KMS-11 (cell line): ENCODE data around the gene SPINK1.

Experiments
- H2AFZ ChIP-seq: fragments of 200-600 bp; sonication (generic); 2 replicates; pipeline ENCODE4 v1.6.1; 2016; ENCODE audit warnings: antibody characterized with exemption, mixed run types, low read depth
- H3K27ac ChIP-seq: fragments of 200-600 bp; sonication (generic); 2 replicates; pipeline ENCODE4 v1.6.1; 2016; ENCODE audit warnings: mild to moderate bottlenecking, mixed run types
- H3K27me3 ChIP-seq: fragments of 200-600 bp; sonication (generic); 2 replicates; pipeline ENCODE4 v1.6.1; 2017; ENCODE audit warnings: mild to moderate bottlenecking, low read depth, mixed run types, moderate library complexity; ENCODE audit not compliant: insufficient read depth
- H3K36me3 ChIP-seq: fragments of 200-600 bp; sonication (generic); 2 replicates; pipeline ENCODE4 v1.6.1; 2017; ENCODE audit warnings: mild to moderate bottlenecking, mixed run types; ENCODE audit not compliant: insufficient read depth
- H3K4me1 ChIP-seq: fragments of 200-600 bp; sonication (generic); 2 replicates; pipeline ENCODE4 v1.6.1; 2016; ENCODE audit warnings: mild to moderate bottlenecking, low read depth, mixed run types; ENCODE audit not compliant: poor library complexity, severe bottlenecking
- H3K4me2 ChIP-seq: fragments of 200-600 bp; sonication (generic); 2 replicates; pipeline ENCODE4 v1.7.0; 2016; ENCODE audit warnings: mild to moderate bottlenecking, mixed run types
- H3K4me3 ChIP-seq: fragments of 200-600 bp; sonication (generic); IDR thresholded peaks from 2 replicates; pipeline ENCODE4 v1.6.1; 2017; ENCODE audit warnings: low read depth, low read length, mixed read lengths; ENCODE audit not compliant: insufficient read depth
- H3K79me2 ChIP-seq: fragments of 200-600 bp; sonication (generic); 2 replicates; pipeline ENCODE4 v1.6.1; 2016; ENCODE audit warnings: low read depth, mixed run types; ENCODE audit not compliant: insufficient read depth
- H3K9ac ChIP-seq: fragments of 200-600 bp; sonication (generic); 2 replicates; pipeline ENCODE4 v1.6.1; 2016; ENCODE audit warnings: mild to moderate bottlenecking, mixed run types
- H4K20me1 ChIP-seq: fragments of 200-600 bp; sonication (generic); 2 replicates; pipeline ENCODE4 v1.6.1; 2016; ENCODE audit warnings: mild to moderate bottlenecking, mixed run types; ENCODE audit not compliant: insufficient read depth
- CTCF ChIP-seq: fragments of 200-600 bp; sonication (generic); conservative IDR thresholded peaks from 2 replicates; pipeline ENCODE4 v1.6.1; 2017; ENCODE audit warnings: low read depth, mild to moderate bottlenecking, antibody characterized with exemption, low read length, moderate library complexity, mixed read lengths

The SPINK1 gene

GRCh38 chr5:147818290-147818689, 13.2 kb downstream of the SPINK1 start:
- no peaks in the 10 kb centered on the region for H3K36me3 ChIP-seq
- H3K27ac ChIP-seq: no peak overlapping the region
- H3K27me3 ChIP-seq: no peaks in the 10 kb centered on the region
- H3K9ac ChIP-seq: no peak overlapping the region
- H3K79me2 ChIP-seq: no peaks in the 10 kb centered on the region
- H3K4me1 ChIP-seq: no peaks in the 10 kb centered on the region
- H3K4me3 ChIP-seq: no peak overlapping the region
- H4K20me1 ChIP-seq: no peaks in the 10 kb centered on the region
- no peak for TF ChIP-seq CTCF
- no peak overlapping the region for H2AFZ ChIP-seq
- no peak overlapping the region for H3K4me2 ChIP-seq

- Histone ChIP-seq H3K4me2 (no peak overlapping the region), H3K27ac (no peak overlapping the region), H3K27me3 (no peaks in the 10 kb centered on the region)
Measured at GRCh38 chr5:147813696-147814095, 17.8 kb downstream of the SPINK1 start.

GRCh38 chr5:147809830-147810666, 21.4 kb downstream of the SPINK1 start:
- peak overlapping the region; percentile 22; the same call in 1 of the 2 replicates for H3K4me2 ChIP-seq
- H3K27ac ChIP-seq: no peak overlapping the region
- H2AFZ ChIP-seq: no peak overlapping the region; the same call in 1 of the 2 replicates
- H3K4me3 ChIP-seq: no peak overlapping the region
- no peaks in the 10 kb centered on the region for H3K27me3 ChIP-seq
- H3K79me2 ChIP-seq: no peaks in the 10 kb centered on the region
- H3K4me1 ChIP-seq: peaks cover 60% of the 10 kb centered on the region
- H3K36me3 ChIP-seq: no peaks in the 10 kb centered on the region
- H4K20me1 ChIP-seq: no peaks in the 10 kb centered on the region
- no peak overlapping the region for H3K9ac ChIP-seq
- TF ChIP-seq CTCF: no peak

More at GRCh38 chr5:147813696-147814095, 17.8 kb downstream of the SPINK1 start:
- no peaks in the 10 kb centered on the region for H4K20me1 ChIP-seq
- H3K4me3 ChIP-seq: no peak overlapping the region
- TF ChIP-seq CTCF: no peak
- no peak overlapping the region for H2AFZ ChIP-seq
- no peak overlapping the region for H3K9ac ChIP-seq
- H3K36me3 ChIP-seq: no peaks in the 10 kb centered on the region
- H3K79me2 ChIP-seq: no peaks in the 10 kb centered on the region
- H3K4me1 ChIP-seq: peaks cover 24% of the 10 kb centered on the region

- TF ChIP-seq CTCF: no peak
- Histone ChIP-seq H4K20me1 (no peaks in the 10 kb centered on the region), H3K79me2 (no peaks in the 10 kb centered on the region), H3K27me3 (no peaks in the 10 kb centered on the region), H3K9ac (no peak overlapping the region), H3K4me1 (peaks cover 72% of the 10 kb centered on the region), H3K36me3 (no peaks in the 10 kb centered on the region), H3K4me3 (no peak overlapping the region), H3K4me2 (peak overlapping the region; percentile 73), H2AFZ (peak overlapping the region; percentile 58; the same call in 1 of the 2 replicates), H3K27ac (peak overlapping the region; percentile 81)
Measured at GRCh38 chr5:147805030-147805454, 26.4 kb downstream of the SPINK1 start.
